Breast epithelium (tissue), 4 donors: ENCODE data around the gene DEXI. TPM values are rescaled to one million over a fixed set of nuclear protein-coding genes. Genes with fewer than 3 reads are reported as not detected.
A peak's percentile ranks its signal among the peaks of the same experiment; 100 is the strongest.

Experiments
- DNase-seq, 2 donors: peaks; one replicate each; pipeline ENCODE4 v3.0.0-alpha.2; 2019; ENCODE audit warnings: low spot score in 2 of 2
- H3K27ac ChIP-seq, 2 donors: fragments of 200-600 bp; sonication (generic) in 1 of 2; one replicate each; pipeline ENCODE4 v1.5.1; 2016 to 2019; ENCODE audit warnings: mild to moderate bottlenecking in 1 of 2
- H3K27me3 ChIP-seq, 2 donors: fragments of 200-600 bp; sonication (generic) in 1 of 2; one replicate each; pipeline versions ENCODE4 v1.5.1 to v1.6.0; 2017 to 2019; ENCODE audit warnings: control low read depth in 1 of 2, mild to moderate bottlenecking in 1 of 2
- H3K36me3 ChIP-seq: fragments of 200-600 bp; one replicate; pipeline ENCODE4 v1.5.1; 2019
- H3K4me1 ChIP-seq, 2 donors: fragments of 200-600 bp; sonication (generic); one replicate each; pipeline ENCODE4 v1.5.1; 2016 to 2019; ENCODE audit warnings: control low read depth in 1 of 2
- H3K4me3 ChIP-seq, 3 donors: fragments of 200-600 bp; sonication (generic); 1 replicate in 2 of 3; 2 replicates in 1 of 3; pipeline ENCODE4 v1.5.1; 2016 to 2019; ENCODE audit warnings: mild to moderate bottlenecking in 3 of 3, moderate library complexity in 2 of 3
- H3K9me3 ChIP-seq, 2 donors: fragments of 200-600 bp; sonication (generic) in 1 of 2; one replicate each; pipeline ENCODE4 v1.5.1; 2016 to 2019; ENCODE audit warnings: control low read depth in 1 of 2
- POLR2A ChIP-seq: fragments of 450-650 bp; IDR thresholded peaks from one replicate; pipeline ENCODE4 v1.6.1; 2016; ENCODE audit warnings: antibody characterized with exemption, mild to moderate bottlenecking, moderate library complexity
- POLR2AphosphoS5 ChIP-seq, 3 donors: sonication (generic); formaldehyde crosslinking; IDR thresholded peaks; one replicate each; pipeline ENCODE4 v1.6.1; 2017; ENCODE audit warnings: antibody characterized with exemption in 3 of 3
- intact Hi-C: fragments of 100-400 bp; cut with DNase I; formaldehyde crosslinking; loops from one replicate; pipeline ENCODE4 v1.15.1; 2023; ENCODE audit warnings: low total_unique reads
- total RNA-seq, 3 donors: library from RNA; depleted of rRNA; stranded (reverse); fragments of >200 nt; gene quantifications; one replicate each; pipeline ENCODE4 v1.1.0, GENCODE V29; 2016
- TF ChIP-seq, protein P1 (sequence below), 3 donors: fragments of 450-650 bp; IDR thresholded peaks; one replicate each; pipeline ENCODE4 v1.5.1; 2016 to 2017; ENCODE audit warnings: antibody characterized with exemption in 3 of 3, mild to moderate bottlenecking in 3 of 3, moderate library complexity in 3 of 3

The DEXI gene
- total RNA-seq, 3 donors from 2014 or later: 50.3 to 88.5 (median 52.8) TPM

DNA sequence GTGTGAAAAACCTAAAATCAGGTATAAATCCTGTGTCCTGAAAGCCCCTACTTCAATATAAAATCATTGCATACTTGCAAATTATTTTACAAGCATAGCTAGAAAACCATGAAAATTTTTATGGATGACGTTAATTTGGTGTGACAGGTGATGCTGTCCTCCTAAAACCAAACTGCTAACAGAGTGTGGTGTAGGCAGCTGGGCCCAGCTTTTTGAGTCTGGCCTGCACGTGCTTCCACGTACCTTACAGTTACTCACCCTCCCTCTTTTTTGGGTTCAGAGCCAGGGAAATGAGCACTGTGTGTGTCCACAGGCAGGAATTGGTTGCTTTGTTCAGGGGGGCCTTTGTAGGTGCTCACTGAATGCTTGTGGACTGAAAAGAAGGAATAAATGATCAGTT, 38.5 kb upstream of the DEXI start:
- Histone ChIP-seq H3K4me3 (no peak overlapping the region), H3K4me1 (peaks cover 0 to 5% of the 10 kb centered on the region in 2 donors), H3K9me3 (no peaks in the 10 kb centered on the region), H3K27ac (peak overlapping the region; percentile 81 to 88), H3K27me3 (no peaks in the 10 kb centered on the region), H3K36me3 (no peaks in the 10 kb centered on the region)
- TF ChIP-seq POLR2A: no peak
- TF ChIP-seq, protein P1, sequence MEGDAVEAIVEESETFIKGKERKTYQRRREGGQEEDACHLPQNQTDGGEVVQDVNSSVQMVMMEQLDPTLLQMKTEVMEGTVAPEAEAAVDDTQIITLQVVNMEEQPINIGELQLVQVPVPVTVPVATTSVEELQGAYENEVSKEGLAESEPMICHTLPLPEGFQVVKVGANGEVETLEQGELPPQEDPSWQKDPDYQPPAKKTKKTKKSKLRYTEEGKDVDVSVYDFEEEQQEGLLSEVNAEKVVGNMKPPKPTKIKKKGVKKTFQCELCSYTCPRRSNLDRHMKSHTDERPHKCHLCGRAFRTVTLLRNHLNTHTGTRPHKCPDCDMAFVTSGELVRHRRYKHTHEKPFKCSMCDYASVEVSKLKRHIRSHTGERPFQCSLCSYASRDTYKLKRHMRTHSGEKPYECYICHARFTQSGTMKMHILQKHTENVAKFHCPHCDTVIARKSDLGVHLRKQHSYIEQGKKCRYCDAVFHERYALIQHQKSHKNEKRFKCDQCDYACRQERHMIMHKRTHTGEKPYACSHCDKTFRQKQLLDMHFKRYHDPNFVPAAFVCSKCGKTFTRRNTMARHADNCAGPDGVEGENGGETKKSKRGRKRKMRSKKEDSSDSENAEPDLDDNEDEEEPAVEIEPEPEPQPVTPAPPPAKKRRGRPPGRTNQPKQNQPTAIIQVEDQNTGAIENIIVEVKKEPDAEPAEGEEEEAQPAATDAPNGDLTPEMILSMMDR (IDR thresholded peaks at IDR 0.05): no peak
- no peak for TF ChIP-seq POLR2AphosphoS5 (IDR thresholded peaks at IDR 0.05)
- DNase-seq: no peak
- intact Hi-C loops: no loop called here

DNA sequence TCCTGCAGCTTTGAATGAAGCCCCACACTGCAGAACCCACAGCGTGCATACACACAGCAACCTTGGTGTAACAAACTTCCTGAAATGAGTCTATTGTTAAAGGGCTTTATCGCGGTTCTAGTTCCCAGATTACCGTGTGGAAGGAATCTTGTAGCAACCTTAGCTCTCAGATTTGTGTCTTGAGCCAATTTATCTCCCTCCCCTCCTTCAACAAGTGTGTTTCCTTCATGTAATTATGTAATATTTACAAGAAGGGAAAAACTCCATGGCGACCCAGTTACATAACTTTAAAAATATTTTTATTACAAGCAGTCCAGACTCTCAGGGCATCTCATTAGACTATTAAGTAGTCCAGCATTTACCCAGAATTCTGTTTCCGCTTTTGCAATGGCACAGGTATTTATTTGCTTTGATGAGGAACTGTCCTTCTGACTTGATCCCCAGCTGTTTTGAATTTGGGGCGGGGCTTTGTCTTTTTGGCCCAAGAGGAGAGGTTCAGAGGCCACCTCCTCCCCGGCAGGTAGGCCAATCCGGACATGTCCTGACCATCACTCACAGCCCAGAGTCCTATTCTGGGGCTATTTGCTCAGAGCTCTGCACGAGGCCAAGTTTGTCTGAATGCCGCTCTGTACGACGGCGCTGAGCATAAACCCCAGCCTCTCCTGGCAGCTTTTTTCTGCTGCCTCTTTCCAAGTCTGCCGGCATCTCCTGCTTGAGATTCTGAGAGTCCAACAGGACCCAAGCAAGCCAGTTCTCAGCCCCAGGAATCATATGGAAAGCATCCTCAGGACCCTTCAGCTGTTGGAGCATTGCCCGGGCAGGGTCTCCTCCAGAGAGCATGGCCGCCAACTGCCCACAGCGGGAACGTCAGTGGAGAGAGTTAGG, 37.7 kb upstream of the DEXI start:
- H3K27ac ChIP-seq: peak overlapping the region; percentile 81 to 88
- DNase-seq: peak; percentile 76 to 95
- no peaks in the 10 kb centered on the region for H3K36me3 ChIP-seq
- intact Hi-C loops: no loop called here
- no peaks in the 10 kb centered on the region for H3K9me3 ChIP-seq
- peaks cover 0 to 5% of the 10 kb centered on the region in 2 donors for H3K4me1 ChIP-seq
- TF ChIP-seq, protein P1 (IDR thresholded peaks at IDR 0.05): peak in 1 of 3 donors; percentile 14
- no peak for TF ChIP-seq POLR2AphosphoS5 (IDR thresholded peaks at IDR 0.05)
- H3K27me3 ChIP-seq: no peaks in the 10 kb centered on the region
- no peak overlapping the region for H3K4me3 ChIP-seq

DNA sequence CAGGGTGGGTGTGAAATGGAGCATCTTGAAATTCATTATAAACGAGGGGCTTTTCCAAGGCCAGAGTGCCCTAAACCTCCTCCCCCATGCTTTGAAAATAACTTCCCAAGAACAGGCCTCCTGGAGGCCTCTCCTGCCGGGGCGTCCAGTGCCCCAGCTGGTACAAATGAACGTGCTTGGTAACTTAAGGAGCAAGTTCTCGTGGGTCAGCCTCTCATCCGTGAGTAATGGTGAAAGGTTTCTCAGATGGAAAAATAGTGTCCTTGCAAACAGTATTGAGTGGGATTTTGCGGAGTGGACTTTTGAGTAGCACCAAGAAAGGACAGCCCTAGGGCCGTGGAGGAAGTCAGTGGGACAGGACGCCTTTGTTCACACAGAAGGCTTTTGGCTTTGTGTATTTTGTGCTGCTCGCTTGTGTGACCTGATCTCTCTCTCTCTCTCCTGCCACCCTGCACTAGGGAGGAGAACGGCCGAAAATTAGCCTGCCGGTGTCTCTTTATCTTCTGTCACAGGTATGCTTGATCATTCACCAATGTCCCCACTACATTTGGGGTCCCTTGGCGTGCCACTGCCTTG, 36.7 kb upstream of the DEXI start:
- Histone ChIP-seq H3K4me3 (no peak overlapping the region), H3K9me3 (no peaks in the 10 kb centered on the region), H3K27ac (peak overlapping the region; percentile 81 to 88), H3K4me1 (peaks cover 0 to 5% of the 10 kb centered on the region in 2 donors), H3K27me3 (no peaks in the 10 kb centered on the region), H3K36me3 (no peaks in the 10 kb centered on the region)
- intact Hi-C loops: no loop called here
- no peak for DNase-seq
- TF ChIP-seq, protein P1 (IDR thresholded peaks at IDR 0.05): no peak

GRCh38 chr16:10978124-10978523, 35.9 kb upstream of the DEXI start:
- no peak overlapping the region for H3K4me3 ChIP-seq
- H3K27ac ChIP-seq: peak overlapping the region in 1 of 2 donors; percentile 81
- H3K4me1 ChIP-seq: peaks cover 0 to 5% of the 10 kb centered on the region in 2 donors
- DNase-seq: no peak
- no peaks in the 10 kb centered on the region for H3K9me3 ChIP-seq
- H3K36me3 ChIP-seq: no peaks in the 10 kb centered on the region
- no peak for TF ChIP-seq POLR2A
- TF ChIP-seq POLR2AphosphoS5 (IDR thresholded peaks at IDR 0.05): no peak
- TF ChIP-seq, protein P1 (IDR thresholded peaks at IDR 0.05): no peak
- intact Hi-C loops: no loop called here
- no peaks in the 10 kb centered on the region for H3K27me3 ChIP-seq

DNA sequence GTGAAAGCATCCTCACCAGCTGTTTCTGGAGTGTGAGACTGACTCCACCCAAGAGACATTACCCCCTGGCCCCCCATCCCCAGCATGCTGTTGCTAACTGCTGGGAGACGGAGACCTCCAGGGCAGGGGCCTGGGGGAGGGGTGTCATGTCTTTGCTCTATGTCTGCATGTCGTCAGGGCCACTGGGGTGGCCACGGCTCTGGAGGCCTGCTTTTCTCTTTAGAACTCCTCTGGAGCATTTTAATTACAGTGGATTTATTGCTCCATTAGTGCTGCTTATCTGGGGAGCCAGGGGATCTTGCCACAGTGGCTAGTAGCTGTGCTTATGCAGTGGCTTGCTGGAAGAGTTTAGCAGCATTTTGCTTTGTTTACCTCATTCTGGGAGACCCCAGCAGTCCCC, 34.4 kb upstream of the DEXI start:
- DNase-seq: no peak
- H3K36me3 ChIP-seq: no peaks in the 10 kb centered on the region
- H3K4me3 ChIP-seq: no peak overlapping the region
- H3K4me1 ChIP-seq: peaks cover 0 to 5% of the 10 kb centered on the region in 2 donors
- H3K9me3 ChIP-seq: no peaks in the 10 kb centered on the region
- TF ChIP-seq POLR2A (no peak), POLR2AphosphoS5 (IDR thresholded peaks at IDR 0.05) (no peak)
- TF ChIP-seq, protein P1 (IDR thresholded peaks at IDR 0.05): no peak
- H3K27me3 ChIP-seq: no peaks in the 10 kb centered on the region
- intact Hi-C loops: no loop called here
- no peak overlapping the region for H3K27ac ChIP-seq
